HG02870 (cell line): ENCODE data around the gene ANAPC5.
"Not testable (repeated sequence)": the region's sequence is repeated elsewhere in the genome, so short reads cannot be mapped to it uniquely, and the experiment has no call there.

Source experiments
- ATAC-seq: cut with Tn5 transposase; IDR thresholded peaks from one replicate; pipeline ENCODE4 v1.9.1; 2021; ENCODE audit warnings: mild to moderate bottlenecking, moderate library complexity; ENCODE audit not compliant: unreplicated experiment

Gene ANAPC5

DNA sequence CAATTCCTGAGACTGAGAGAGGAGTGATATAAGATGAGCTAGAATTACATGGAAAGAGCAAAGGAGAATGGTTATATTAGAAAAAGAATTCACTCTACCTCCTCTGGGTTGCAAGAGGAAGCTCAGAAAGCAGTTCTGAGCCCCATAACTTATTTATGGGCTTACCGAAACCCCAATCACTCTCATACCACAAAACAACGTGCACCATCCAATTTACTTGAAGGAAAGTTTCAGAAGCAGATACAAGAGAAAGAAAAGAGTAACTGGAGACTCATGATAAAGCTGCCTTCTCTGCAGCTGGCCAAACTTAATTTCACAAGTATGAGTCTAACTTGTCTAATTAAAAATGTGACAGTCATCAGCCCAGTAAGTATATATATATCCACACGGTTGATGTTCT is 28.3 kb downstream of the ANAPC5 start:
- no peak for ATAC-seq

DNA sequence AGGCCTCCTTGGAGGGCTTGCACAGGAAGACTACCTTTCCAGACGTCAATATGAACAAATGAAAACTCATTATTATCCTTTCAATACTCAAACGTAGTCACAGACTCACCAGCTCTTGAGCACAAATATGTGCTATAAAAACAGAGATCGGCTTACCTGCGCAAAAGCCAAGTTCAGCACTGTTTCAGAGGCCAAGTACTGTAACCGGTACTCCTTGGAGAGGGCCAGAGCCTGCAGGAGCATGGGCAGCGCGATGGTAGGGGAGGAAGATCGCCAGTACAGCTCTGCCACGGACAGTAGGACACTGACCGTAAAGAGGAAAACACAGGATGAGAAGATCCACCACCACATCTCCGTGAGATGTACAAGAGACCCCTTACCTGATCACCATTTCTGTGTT is 34.1 kb downstream of the ANAPC5 start:
- no peak for ATAC-seq

DNA sequence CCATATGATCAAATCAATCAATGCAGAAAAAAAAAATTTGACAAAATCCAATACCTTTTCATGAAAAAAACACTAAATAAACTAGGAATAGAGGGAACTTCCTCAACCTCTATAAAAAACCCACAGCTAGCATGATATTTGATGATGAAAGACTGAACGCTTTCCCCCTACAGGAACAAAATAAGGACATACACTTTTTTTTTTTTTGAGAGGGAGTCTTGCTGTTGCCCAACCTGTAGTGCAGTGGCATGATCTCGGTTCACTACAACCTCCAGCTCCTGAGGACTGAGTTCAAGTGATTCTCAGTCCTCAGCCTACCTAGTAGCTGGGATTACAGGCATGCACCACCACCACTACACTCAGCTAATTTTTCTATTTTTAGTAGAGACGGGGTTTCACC is 37.8 kb downstream of the ANAPC5 start:
- ATAC-seq, result no peak

DNA sequence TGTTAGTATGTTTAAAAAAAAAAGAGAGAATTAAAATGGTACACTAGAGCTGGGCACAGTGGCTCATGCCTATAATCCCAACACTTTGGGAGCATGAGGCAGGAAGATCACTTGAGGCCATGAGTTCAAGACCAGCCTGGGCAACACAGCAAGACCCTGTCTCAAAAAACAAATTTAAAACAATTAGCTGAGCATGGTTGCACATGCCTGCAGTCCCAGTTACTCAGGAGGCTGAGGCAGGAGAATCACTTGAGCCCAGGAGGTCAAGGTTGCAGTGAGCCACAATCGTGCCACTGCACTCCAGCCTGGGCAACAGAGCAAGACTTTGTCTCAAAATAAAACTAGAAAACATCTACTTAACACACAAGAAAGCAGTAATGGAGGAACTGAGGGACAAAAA is 42.0 kb downstream of the ANAPC5 start:
- not testable (repeated sequence) for ATAC-seq

DNA sequence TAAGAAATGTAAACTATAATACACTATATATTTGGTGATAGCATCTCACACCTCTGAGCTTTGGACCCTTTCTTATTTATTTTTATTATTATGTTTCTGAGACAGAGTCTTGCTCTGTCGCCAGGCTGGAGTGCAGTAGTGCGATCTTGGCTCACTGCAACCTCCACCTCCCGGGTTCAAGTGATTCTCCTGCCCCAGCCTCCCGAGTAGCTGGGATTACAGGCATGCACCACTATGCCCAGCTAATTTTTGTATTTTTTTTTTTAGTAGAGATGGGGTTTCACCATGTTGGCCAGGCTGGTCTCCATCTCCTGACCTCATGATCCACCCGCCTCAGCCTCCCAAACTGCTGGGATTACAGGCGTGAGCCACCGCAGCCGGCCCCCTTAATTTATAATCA is 44.8 kb downstream of the ANAPC5 start:
- not testable (repeated sequence) for ATAC-seq

DNA sequence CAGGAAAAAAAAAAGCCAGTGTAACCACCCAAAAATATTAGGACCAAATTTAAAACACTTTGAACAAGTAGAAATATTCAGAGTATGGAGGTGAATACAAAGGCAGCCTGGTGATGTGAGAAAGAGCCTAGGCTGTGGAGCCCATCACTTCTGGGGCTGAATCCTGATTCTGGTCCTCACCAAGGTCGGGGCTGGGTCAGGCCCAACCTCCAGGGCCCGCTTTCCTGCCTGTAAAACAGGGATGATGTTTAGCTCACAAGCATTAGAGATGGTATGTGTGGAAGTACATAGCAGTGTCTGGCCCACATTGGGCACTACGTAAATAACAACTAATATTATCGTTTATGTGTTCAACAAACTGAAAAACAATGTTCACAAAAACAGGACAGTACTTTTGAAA is 47.9 kb downstream of the ANAPC5 start:
- ATAC-seq, result no peak

DNA sequence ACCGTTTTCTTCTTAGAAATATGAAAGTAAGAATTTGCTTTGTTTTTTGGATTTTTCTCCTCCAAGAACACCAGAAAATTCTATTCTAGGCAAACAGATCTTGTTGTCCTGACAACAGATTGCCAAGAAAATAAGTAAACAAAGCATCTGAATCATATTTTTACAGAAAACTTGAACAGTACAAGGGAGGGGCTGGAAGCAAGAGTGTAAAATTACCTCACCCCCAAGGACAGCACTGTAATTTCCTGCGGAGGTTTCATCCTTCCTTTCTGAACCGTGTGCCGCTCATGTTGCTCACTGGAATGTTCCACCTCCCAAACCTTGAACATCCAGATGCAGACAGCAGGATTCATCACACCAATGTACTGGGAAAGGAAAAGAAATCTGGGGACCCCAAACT is 50.3 kb downstream of the ANAPC5 start:
- no peak for ATAC-seq

DNA sequence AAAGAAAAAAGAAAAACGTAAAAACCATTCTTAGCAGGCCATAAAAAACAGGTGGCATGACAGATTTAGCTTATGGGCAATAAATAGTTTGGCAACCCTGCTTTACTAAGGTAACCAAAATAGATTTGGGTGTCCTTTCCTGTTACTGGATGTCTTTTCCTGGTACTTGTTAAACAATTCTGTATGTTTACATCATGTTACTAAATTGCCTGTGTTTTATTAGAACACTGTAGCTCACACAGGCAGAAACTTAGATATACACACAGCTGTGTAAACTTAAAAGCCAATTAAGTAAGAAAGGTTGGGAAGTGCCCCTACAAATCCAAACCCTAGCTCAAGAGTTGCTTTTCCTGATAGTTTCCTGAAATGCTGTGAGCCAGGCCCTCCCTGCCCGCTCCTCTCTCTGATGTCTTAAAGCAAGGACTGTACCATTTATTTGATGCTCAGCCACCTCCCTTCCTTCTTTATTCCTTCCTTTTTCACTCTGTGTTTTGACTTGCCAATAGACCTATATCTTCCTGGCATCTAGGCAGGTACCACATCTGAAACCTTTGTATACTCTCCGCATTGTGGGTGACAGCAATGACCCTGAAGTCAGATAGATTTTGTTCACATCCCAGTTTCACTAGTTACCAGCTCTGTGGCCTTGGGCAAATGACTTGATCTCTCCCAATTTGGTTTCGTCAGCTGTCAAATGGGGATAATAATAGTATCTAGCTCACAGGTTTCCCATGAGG is 52.0 kb downstream of the ANAPC5 start:
- ATAC-seq, result no peak

DNA sequence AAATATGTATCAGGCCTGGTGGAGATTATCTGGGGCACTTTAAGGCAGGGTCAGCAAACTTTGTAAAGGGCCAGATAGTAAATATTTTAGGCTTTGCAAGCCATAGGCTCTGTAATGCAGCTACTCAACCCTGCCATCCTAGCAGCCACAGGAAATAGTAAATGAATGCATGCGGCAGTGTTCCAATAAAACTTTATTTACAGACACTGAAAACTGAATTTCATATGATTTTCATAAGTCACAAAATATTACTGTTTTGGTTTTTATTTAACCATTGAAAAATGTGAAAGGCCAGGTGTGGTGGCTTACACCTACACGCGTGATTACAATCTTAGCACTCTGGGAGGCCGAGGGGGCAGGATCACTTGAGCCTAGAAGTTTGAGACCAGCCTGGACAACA is 52.5 kb downstream of the ANAPC5 start:
- no peak for ATAC-seq

DNA sequence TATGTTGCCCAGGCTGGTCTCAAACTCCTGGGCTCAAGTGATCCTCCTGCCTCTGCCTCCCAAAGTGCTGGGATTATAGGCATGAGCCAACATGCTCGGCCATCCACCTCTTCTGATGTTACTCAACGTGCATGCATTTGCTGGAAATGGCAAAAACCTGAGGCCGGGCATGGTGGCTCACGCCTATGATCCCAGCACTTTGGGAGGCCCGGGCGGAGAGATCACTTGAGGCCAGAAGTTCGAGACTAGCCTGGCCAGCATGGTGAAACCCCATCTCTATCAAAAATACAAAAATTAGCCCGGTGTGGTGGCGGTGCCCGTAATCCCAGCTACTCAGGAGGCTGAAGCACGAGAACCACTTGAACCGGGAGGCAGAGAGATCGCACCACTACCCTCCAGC is 53.8 kb downstream of the ANAPC5 start:
- not testable (repeated sequence) for ATAC-seq

DNA sequence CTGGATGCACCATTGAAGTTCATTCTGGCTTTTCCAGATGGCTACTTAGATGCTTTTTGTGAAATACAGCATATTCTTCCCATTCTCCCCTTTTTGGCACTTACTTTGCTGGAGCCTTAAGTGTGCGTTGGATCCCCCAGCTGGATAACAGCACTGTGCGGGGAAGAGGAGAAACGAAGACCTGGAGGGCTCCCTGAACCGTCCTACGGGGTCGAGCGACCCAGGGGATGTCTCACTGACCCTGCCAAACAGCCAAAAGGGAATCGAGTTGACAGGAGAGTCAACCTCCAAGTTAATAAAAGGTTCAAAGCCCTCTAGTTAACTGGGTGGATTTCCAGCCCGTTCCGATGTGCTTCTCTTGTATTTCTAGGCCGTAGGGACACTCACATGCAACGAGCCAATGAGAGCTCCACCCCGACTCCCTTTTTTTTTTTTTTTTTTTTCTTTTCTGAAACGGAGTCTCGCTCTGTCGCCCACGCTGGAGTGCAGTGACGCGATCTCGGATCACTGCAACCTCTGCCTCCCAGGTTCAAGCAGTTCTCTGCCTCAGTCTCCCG is 54.7 kb downstream of the ANAPC5 start:
- ATAC-seq, result no peak

DNA sequence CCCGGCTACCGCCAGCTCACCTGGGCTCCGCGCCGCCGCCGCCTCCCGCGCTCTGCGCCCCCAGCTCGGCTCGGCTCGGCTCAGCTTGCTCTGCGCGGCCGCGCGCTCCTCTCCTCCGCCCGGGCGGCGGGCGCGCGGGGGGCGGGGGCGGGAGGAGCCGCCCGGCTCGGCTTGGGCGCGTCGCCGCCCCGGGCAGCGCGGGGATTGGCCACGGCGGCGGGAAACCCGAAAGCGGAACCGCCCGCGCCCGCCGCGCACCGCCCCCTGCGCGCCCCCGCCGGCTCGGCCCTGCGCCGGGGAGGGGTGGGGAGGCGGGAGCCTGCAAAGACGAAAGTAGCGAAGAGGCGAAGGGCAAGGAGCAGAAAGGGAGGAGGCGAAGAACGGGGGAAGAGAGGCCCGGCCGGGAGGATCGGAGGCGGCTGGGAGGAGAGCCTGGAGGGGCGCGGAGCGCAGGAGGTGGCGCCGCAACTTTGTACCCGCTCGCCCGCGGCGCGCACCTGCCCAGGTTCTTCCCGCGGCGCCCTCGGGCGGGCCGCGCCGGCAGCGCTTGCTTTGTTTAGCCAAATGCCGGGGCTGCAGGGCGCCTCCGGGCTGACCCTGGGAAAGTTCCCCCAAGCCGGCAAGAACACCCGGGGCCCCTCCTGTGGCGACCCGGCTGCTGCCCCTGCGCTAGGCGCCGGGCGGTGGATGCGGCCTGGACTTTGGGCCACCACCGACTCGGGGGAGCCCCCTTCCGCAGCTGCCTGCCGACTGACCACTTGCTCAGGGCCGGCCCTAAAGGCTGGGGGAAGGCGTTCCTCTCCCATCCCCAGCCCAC is 55.4 kb downstream of the ANAPC5 start, which contains the start of gene CAMKK2:
CAMKK2 (minus strand) TSS at position 92 of the 817 bp plus-strand sequence. CDS start 22,183 bp downstream, outside the sequence.
- peak; percentile 66 for ATAC-seq

DNA sequence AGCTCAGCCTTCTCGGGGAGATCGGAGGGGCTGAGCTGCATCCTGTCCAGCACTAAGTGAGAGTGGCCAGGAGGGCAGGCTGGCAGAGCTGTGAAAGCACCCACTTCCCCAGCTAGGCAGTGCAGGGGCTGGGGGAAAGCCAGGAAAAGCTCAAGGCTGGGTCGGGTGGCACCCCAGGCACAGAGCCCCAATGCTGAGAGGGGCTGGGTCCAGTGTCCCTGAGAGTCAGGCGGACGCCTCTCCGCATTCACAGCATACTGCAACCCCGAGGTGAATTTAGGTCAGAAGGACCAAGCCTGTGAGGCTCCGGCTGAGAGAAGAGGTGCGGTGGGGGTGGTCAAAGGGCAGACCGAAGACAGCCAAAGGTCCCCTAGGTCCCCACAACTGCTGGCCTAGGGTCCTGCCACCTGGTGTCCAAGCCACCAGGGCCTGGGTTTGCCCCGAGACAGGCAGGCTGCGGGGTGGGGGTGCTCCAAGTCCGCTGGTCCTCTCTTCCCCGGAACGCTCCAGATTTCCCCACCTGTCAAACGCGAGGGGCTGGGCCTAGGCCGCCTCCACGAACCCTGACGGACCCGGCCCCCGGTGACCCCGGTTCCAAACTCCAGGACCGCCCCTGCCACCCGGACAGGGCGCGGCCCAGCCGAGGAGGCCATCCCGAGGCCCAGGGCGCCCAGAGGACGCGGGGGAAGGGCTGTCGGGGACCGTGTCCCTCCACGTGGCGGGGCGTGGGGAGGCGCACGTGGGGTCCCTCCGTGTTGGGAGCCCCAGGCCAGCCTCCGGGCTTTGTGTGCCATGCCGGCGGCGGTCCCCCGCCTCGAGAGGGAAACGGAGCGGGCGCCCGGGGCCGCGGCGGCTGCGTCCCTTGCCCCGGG is 56.2 kb downstream of the ANAPC5 start:
- ATAC-seq, result peak; percentile 24

DNA sequence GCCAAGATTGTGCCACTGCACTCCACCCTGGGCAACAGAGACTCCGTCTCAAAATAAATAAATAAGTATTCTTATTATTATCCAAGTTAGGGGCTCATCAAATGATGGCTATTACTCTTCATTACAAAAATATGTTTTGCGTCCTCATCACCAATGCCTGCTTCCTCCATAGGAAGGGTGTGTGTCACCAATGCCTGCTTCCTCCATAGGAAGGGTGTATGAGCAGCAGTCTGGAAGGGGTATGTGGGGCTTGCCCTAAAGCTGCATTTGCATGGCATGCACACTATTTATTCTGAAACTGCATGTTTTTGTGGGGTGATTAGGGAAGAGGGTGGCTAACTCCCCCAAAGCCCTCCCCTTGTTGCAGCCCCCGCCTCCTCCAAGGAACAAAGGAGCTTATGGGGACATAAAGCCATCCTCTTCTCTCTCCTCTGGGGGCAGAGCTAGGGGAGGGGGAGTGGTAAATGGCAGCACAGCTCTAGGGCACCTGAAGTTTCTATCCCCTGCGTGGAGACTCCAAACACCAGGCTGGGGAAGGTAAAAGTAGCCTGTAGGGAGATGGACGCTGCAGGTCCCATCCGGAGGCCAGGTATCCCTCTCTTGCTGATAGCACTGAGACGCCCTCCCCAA is 57.0 kb downstream of the ANAPC5 start:
- ATAC-seq, result no peak

DNA sequence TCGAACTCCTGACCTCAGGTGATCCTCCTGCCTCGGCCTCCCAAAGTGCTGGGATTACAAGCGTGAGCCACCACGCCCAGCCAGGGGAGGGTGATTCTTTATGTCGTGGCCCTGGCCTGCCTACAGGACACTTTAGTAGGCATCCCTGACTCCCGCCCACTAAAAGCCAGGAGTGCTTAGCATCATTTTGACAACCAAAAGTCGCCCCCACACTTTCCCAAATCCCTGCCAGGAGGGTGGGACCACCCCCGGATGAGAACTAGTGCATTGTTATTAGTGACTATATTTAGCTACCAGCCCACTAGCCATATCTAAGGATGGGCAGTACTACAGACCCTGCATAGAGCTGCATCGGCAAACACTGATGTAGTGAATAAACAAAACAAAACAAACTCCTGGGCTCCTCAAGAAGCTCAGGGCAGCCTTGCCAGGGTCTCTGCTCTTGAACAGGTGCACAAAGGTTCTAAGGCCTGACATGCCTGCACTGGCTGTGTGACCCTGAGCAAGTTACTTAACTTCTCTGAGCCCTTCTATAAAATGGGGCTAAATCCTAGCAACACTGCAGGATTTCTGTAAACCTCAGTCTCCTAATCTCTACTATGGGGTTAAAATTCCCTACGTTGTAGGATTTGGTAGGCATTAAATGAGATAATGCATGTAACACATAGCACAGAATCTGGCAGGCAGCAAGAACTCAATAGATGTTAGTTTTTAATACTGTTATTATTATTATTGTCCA is 57.9 kb downstream of the ANAPC5 start:
- ATAC-seq, result no peak

DNA sequence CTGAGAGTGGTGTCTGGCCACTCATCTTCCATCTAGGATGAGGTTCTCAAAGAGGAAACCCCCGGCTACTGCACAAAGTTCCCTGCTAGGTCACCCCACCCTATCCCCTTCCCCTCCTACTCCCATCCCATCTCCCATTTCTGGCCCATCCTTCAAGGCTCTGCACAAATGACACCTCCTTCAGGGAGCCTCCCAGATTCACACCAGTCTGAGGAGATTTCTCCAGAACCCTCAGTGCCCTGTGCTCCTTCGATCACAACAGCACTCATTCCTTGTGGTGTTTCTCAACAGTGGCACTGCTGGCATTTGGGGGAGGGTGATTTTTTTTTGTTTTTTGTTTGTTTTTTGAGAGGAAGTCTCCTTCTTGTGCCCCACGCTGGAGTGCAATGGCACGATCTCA is 58.6 kb downstream of the ANAPC5 start:
- no peak for ATAC-seq

DNA sequence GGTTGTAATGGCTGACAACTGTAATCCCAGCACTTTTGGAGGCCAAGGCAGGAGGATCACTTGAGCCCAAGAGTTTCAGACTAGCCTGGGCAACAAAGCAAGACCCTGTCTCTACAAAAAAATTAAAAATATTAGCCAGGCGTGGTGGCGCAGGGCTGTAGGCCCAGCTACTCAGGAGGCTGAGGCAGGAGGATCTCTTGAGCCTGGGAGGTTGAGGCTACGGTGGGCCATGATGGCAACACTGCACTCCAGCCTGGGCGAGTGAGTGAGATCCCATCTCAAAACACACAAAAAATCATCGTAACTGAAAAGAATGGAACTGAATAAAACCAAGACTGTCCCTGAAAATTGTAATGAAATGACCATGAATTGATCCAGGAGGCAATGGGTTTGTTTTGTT is 61.8 kb downstream of the ANAPC5 start:
- no peak for ATAC-seq

DNA sequence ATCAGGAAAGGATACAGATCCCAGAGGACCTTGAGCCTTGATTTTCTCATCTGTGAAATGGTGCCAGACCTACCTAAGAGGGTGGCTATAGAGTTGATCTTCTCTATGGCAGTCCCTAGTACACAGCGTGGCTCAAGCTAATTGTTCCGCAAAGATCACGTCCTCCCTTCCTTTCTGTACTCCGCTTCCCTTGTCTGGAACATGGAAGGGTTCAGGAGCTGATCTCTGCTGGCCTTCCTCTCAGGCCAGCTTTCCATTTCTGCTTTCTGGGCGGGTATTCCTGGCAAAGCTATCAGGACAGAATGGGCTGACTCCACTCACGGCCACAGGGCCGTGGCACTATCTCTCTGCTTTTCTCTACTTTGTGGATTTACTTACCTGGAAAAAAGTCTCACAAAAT is 62.2 kb downstream of the ANAPC5 start:
- ATAC-seq, result no peak

DNA sequence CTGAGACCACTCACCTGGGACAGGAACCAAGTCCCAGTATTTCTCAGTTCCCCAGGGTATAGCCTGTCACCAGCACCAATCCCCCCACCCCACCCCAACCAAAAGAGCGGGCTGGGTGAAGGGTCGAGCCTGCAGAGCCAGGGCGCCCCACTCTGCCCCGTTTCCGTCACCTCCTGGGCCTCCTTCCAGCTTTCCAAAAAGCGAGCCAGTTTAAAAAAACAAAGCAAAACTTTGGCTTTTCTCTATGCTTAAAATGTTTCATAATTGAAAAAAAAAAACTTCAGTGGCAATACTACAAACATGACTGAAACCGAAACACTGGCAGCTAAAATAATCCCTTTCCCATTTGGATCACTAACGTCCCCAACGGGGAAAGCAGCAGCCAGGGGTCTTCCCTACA is 63.2 kb downstream of the ANAPC5 start:
- ATAC-seq, result no peak
